SW 1271 (cell line): ENCODE measurements around the gene PRPF38B.
"Not testable (repeated sequence)": the region's sequence is repeated elsewhere in the genome, so short reads cannot be mapped to it uniquely, and the experiment has no call there.

ENCODE experiments used
- DNase-seq, 2 experiments: peaks; one replicate each; lab custom pipeline; 2025; lab: John Stamatoyannopoulos, UW

Gene PRPF38B

GRCh38 chr1:108691942-108692723 is at the start of gene PRPF38B:
Gene PRPF38B, plus strand, starts transcription at chr1:108692310. Its CDS starts 282 bp downstream, at chr1:108692592.
- DNase-seq: peak; percentile 58 to 85

DNA sequence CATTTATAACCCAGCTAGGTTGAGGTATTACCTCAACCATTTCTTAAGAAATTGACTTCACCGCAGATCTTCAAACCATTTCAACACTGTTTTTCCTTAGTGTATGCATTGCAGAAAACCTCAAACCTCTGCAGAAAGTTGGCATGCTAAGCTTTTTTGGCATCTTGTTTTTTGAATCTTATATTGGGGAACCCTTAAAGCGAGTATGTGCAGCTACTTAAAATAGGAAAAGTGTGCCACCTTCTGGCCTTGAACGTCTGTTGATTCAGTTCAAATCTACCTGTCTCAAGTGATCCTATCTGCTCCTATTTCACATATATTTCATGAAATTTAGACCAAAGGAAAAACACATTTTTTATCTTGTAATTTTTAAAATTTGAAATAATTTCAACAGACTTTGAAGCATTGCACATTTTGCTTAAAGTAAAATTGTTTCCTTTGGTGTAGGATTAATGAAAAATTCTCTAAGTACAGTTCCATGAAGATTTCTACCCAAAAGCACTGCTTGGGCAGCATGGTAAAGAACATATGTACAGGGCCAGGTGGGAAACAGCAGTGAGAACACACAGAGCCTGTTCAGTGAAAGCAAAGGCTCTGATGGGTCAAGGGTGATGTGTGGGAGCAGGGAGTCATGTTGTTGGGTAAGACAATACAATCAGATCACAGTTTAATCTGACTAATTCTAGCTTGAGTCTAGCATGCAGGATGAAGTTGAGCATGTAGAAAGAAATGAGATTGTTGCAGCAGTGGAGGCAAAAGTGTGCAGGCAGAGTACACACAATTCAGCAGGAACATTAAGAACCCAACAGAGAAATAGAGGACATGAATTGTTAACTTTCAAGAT is 48.4 kb upstream of the PRPF38B start:
- peak in 1 of 2 experiments; percentile 28 for DNase-seq

GRCh38 chr1:108644984-108645383 is 47.1 kb upstream of the PRPF38B start:
- DNase-seq: no peak

DNA sequence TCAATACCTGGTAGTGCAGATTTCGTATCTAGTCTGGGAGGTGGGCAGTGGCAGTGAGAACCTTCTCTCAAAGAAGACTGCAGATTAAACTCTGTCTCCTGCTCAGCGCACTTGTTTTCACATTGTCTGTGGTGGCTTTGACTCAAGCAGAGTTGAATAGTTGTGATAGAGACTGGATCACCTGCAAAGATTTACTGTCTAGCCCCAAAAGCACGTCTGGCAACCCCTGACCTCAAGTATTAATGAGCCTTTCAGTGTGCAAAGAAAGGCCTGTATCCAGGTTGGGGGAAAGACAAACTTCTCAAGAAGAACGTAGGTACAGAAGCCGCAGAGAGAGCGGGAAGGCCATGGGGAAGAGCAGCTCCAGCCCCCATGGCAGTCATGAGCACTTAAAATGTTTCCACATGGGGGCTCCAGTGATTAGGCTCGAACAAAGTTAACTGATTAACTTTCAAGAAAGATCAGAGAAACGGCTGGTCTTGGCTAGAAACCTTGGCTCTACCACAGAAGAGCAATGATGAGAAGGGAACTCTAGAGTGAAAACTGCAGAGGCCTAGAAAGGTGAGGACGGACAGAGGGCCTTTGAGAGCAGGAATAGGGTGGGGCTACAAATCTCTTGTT is 46.4 kb upstream of the PRPF38B start:
- no peak for DNase-seq

- no peak for DNase-seq
These were observed 45.9 kb upstream of the PRPF38B start for GRCh38 chr1:108646265-108646647.

DNA sequence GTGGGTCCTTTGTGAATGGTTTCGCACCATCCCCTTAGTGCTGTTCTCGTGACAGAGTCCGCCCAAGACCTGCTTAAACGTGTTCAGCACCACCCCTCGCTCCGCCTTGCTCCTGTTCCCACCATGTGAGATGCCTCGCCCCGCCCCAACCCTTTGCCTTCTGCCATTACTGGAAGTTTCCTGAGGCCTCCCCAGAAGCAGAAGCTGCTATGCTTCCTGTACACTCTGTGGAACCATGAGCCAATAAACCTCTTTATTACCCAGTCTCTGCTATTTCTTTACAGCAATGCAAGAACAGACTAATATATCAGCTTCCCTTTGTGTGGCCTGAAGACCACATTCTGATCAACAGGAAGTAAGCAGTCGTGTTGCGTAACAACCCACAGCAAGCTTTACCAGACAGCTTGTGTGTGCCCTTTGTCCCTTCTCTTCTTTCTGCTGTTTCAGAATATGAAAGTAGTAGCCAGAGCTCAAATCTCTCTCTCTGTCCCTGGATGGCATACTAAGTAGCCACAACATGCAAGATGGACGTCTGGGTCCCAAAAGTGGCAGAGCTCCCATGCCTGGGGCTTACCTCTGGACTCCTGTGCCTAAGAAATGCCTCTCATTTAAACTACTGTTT is 45.4 kb upstream of the PRPF38B start:
- no peak for DNase-seq

GRCh38 chr1:108653431-108654105 is 38.5 kb upstream of the PRPF38B start:
- DNase-seq: no peak

- DNase-seq: no peak
These were observed 34.6 kb upstream of the PRPF38B start for GRCh38 chr1:108657356-108658080.

GRCh38 chr1:108661030-108661609 is 31.0 kb upstream of the PRPF38B start, which contains the start of gene HENMT1:
Gene HENMT1, minus strand, starts transcription at chr1:108661093. Its CDS starts 1,209 bp downstream, at chr1:108659884.
- peak; percentile 11 to 69 for DNase-seq

DNA sequence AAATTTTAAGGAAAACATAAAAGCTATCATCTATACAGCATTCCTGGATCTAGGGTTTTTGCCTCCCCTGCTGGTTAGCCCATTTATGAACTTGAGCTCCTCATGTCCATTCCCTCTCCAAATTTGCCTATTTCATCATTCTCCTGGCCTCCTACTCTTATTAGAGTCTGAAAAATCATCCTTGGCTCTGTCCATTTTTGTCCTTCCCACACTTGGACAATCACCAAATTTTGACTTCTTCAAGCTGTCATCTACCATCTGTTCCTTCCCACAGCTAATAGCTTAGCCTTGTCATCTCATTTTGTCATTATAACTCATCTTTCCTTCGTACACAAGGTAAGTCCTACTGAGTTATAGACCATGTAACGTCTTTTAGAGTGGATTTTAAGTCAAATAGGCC is 29.0 kb upstream of the PRPF38B start:
- no peak for DNase-seq

DNA sequence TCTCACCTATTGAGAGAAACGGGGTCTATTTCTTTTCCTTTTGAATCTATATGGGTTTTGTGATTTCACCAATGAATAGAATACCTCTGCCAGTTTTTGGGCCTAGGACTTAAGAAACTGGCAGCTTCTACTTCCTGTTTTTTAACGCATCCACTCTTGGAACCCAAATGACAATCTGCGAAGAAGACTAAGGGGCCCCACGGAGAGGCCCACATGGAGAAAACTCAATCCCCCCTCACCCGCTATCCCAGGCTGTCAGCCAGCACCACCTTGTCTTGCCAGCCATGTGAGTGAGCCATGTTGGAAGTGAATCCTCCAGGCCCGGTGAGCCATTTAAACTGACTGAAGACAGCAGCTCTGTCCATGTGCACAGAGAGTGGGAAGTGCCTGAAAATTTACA is 27.6 kb upstream of the PRPF38B start:
- no peak for DNase-seq

GRCh38 chr1:108665067-108665466 is 27.0 kb upstream of the PRPF38B start:
- no peak for DNase-seq

GRCh38 chr1:108665771-108666170 is 26.3 kb upstream of the PRPF38B start:
- no peak for DNase-seq

DNA sequence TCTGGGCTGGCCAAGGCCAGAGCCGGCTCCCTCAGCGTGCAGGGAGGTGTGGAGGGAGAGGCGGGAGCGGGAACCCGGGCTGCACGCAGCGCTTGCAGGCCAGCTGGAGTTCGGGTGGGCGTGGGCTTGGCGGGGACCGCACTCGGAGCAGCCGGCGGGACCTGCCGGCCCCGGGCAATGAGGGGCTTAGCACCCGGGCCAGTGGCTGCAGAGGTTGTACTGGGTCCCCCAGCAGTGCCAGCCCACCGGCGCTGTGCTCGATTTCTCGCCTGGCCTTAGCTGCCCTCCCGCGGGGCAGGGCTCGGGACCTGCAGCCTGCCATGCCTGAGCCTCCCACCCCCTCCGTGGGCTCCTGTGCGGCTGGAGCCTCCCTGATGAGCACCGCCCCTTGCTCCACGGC is 24.7 kb upstream of the PRPF38B start:
- not testable (repeated sequence) for DNase-seq

GRCh38 chr1:108668777-108669176 is 23.3 kb upstream of the PRPF38B start:
- DNase-seq: no peak

DNA sequence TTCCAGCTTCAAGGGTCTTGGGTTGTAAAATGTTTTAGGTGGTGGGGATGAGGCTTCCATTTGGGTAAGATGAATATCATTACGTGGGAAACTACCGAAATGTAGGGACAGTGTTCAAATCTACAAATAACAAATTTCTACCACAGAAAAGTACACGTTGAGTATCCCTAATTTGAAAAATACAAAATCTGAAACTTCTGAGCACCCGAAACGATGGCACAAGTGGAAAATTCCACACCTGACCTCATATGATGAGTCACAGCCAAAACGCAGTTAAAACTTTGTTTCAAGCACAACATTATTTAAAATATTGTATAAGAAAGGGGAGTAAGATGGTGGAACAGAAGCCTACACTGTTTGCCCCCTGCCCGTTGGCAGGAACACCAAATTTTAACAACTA is 22.4 kb upstream of the PRPF38B start:
- no peak for DNase-seq

- no peak for DNase-seq
These were observed 21.9 kb upstream of the PRPF38B start for GRCh38 chr1:108670131-108670773.

GRCh38 chr1:108671143-108671542 is 21.0 kb upstream of the PRPF38B start:
- no peak for DNase-seq

GRCh38 chr1:108678706-108679105 is 13.4 kb upstream of the PRPF38B start:
- no peak for DNase-seq
